K562 (cell line): Measurements from ENCODE around the gene DMP1. TPM values are rescaled to one million over a fixed set of nuclear protein-coding genes. Genes with fewer than 3 reads are reported as not detected.

Source experiments
- ATAC-seq: fragments of 200-7000 bp; cut with Tn5 transposase; 3 replicates; pipeline ENCODE4 v1.9.1; 2020; ENCODE audit warnings: moderate library complexity
- BruUV-seq: library from RNA; stranded (reverse); fragments of 400-500 nt; replicated peaks from 2 replicates; lab custom pipeline; 2021; lab: Mats Ljungman, UMichigan
- CTCF ChIA-PET: fragments of 300-600 bp; formaldehyde crosslinking; extraction: SDS; loops from one replicate; lab custom pipeline; 2021; ENCODE audit warnings: low intra/inter-chr PET ratio; lab: Yijun Ruan, JAX
- POLR2A ChIA-PET: fragments of 300-600, 350-650 bp; sonication (Branson Sonifier 250); formaldehyde crosslinking; extraction: SDS; loops from one replicate; lab custom pipeline; 2021; ENCODE audit warnings: antibody characterized with exemption, inconsistent platforms; lab: Yijun Ruan, JAX
- DNase-seq, 4 experiments: peaks; one replicate each; pipeline versions ENCODE4 v3.0.0 to v3.0.0-alpha.2; 2011 to 2018; ENCODE audit warnings: low spot score in 3 of 4, mixed read lengths in 3 of 4; ENCODE audit errors: extremely low read depth in 1 of 4
- FAIRE-seq: peaks from 2 replicates; lab custom pipeline; 2011; peaks lifted over from hg19 to GRCh38; lab: Jason Lieb, UNC
- H2AFZ ChIP-seq: 2 replicates; pipeline ENCODE4 v1.6.0; 2011; ENCODE audit warnings: low read depth, low read length, control low read depth, inconsistent platforms
- H3K27ac ChIP-seq: fragments of 200-600 bp; 3 replicates; pipeline ENCODE4 v1.8.0; 2011; ENCODE audit warnings: low read depth, mild to moderate bottlenecking, control low read depth, inconsistent platforms, low read length, moderate library complexity, mixed read lengths; ENCODE audit errors: extremely low read depth
- H3K27me3 ChIP-seq, 2 experiments: fragments of 300-600 bp in 1 of 2; 2 replicates in 1 of 2; 3 replicates in 1 of 2; pipeline versions ENCODE4 v1.6.0 to v1.8.0; 2011; ENCODE audit warnings: inconsistent platforms in 2 of 2, low read length in 2 of 2, mild to moderate bottlenecking in 1 of 2, mixed read lengths in 1 of 2, moderate library complexity in 1 of 2; ENCODE audit not compliant: control insufficient read depth in 2 of 2, insufficient read depth in 2 of 2
- H3K36me3 ChIP-seq: fragments of 300-600 bp; 3 replicates; pipeline ENCODE4 v1.8.0; 2011; ENCODE audit warnings: mild to moderate bottlenecking, low read length, inconsistent platforms; ENCODE audit not compliant: control insufficient read depth, insufficient read depth
- H3K4me1 ChIP-seq, 2 experiments: fragments of 200-600 bp in 1 of 2; replicated peaks in 1 of 2; 2 replicates in 1 of 2; 3 replicates in 1 of 2; pipeline versions ENCODE4 v1.5.1 to v1.8.0; 2011; ENCODE audit warnings: inconsistent platforms in 2 of 2, low read length in 2 of 2, mild to moderate bottlenecking in 1 of 2, mixed read lengths in 1 of 2, moderate library complexity in 1 of 2; ENCODE audit not compliant: control insufficient read depth in 2 of 2, insufficient read depth in 2 of 2
- H3K4me2 ChIP-seq: 2 replicates; pipeline ENCODE4 v1.6.1; 2011; ENCODE audit warnings: low read length, control low read depth, inconsistent platforms, mixed read lengths; ENCODE audit not compliant: insufficient read depth
- H3K4me3 ChIP-seq: fragments of 200-600 bp; sonication (generic), shearing (Covaris generic); 2 replicates; pipeline ENCODE4 v1.5.1; 2016; ENCODE audit warnings: control low read depth, inconsistent platforms
- H3K79me2 ChIP-seq: fragments of 200-600 bp; 3 replicates; pipeline ENCODE4 v1.8.0; 2011; ENCODE audit warnings: low read length, inconsistent platforms; ENCODE audit not compliant: control insufficient read depth, insufficient read depth
- H3K9ac ChIP-seq, 2 experiments: 2 replicates each; pipeline versions ENCODE4 v1.6.0 to v1.6.1; 2011; ENCODE audit warnings: low read depth in 2 of 2, low read length in 2 of 2, control low read depth in 1 of 2, inconsistent platforms in 1 of 2, mild to moderate bottlenecking in 1 of 2, mixed read lengths in 1 of 2; ENCODE audit not compliant: insufficient read depth in 1 of 2
- H3K9me1 ChIP-seq: one replicate; pipeline ENCODE4 v1.6.0; 2011; ENCODE audit warnings: inconsistent platforms, mild to moderate bottlenecking, low read length, moderate library complexity; ENCODE audit not compliant: control insufficient read depth, insufficient read depth
- H3K9me3 ChIP-seq: replicated peaks from 2 replicates; pipeline ENCODE4 v1.5.1; 2011; ENCODE audit warnings: low read depth, low read length, inconsistent platforms; ENCODE audit not compliant: control insufficient read depth, insufficient read depth
- H4K20me1 ChIP-seq: replicated peaks from 2 replicates; pipeline ENCODE4 v1.6.1; 2011; ENCODE audit warnings: low read length, inconsistent platforms, mixed read lengths; ENCODE audit not compliant: control insufficient read depth, insufficient read depth
- CC2D1A ChIP-seq: fragments of 450-650 bp; IDR thresholded peaks from 2 replicates; pipeline ENCODE4 v1.6.1; 2017; ENCODE audit warnings: mild to moderate bottlenecking
- ERF ChIP-seq: fragments of 450-650 bp; formaldehyde crosslinking; IDR thresholded peaks from 2 replicates; pipeline ENCODE4 v1.4.0; 2020; ENCODE audit warnings: mild to moderate bottlenecking, mixed read lengths
- HNRNPLL ChIP-seq: fragments of 200-400 bp; formaldehyde crosslinking; IDR thresholded peaks from 2 replicates; pipeline ENCODE4 v1.6.1; 2017; ENCODE audit warnings: low read length, low read depth, mild to moderate bottlenecking; ENCODE audit not compliant: poor library complexity, severe bottlenecking
- KDM1A ChIP-seq, 2 experiments: fragments of 450-650 bp; IDR thresholded peaks; 2 replicates each; pipeline ENCODE4 v1.6.1; 2016; ENCODE audit warnings: mild to moderate bottlenecking in 2 of 2
- KLF6 ChIP-seq: fragments of 250-450 bp; sonication (Bioruptor Pico); IDR thresholded peaks from 2 replicates; pipeline ENCODE4 v1.4.0; 2020; ENCODE audit warnings: mild to moderate bottlenecking, moderate library complexity, borderline replicate concordance
- LCOR ChIP-seq: sonication (generic); formaldehyde crosslinking; IDR thresholded peaks from 2 replicates; pipeline ENCODE4 v1.8.0; 2022; ENCODE audit warnings: mild to moderate bottlenecking, missing genetic modification reagents
- MAFF ChIP-seq: IDR thresholded peaks from 2 replicates; pipeline ENCODE4 v1.6.1; 2012; ENCODE audit warnings: low read length, improper control_type of control experiment
- MECOM ChIP-seq: fragments of 250-450 bp; sonication (Bioruptor Pico); IDR thresholded peaks from 2 replicates; pipeline ENCODE4 v1.8.0; 2022; ENCODE audit warnings: inconsistent platforms
- NCOA1 ChIP-seq: fragments of 450-650 bp; IDR thresholded peaks from 2 replicates; pipeline ENCODE4 v1.6.1; 2016; ENCODE audit warnings: low read depth
- NR1H2 ChIP-seq: sonication (generic); formaldehyde crosslinking; IDR thresholded peaks from 2 replicates; pipeline ENCODE4 v1.4.0; 2020; ENCODE audit warnings: mild to moderate bottlenecking, missing genetic modification reagents
- PHF8 ChIP-seq: fragments of 200-600 bp; sonication (generic); IDR thresholded peaks from 2 replicates; pipeline ENCODE4 v1.6.1; 2012; ENCODE audit warnings: mixed run types, mild to moderate bottlenecking, inconsistent platforms, low read length, moderate library complexity, borderline replicate concordance
- PTBP1 ChIP-seq: fragments of 200-400 bp; formaldehyde crosslinking; IDR thresholded peaks from 2 replicates; pipeline ENCODE4 v1.6.1; 2017; ENCODE audit warnings: low read depth, low read length
- PYGO2 ChIP-seq: fragments of 450-650 bp; IDR thresholded peaks from 2 replicates; pipeline ENCODE4 v1.6.1; 2016; ENCODE audit warnings: mild to moderate bottlenecking, missing genetic modification characterization, moderate library complexity, missing compliant biosample characterization
- RFX7 ChIP-seq: fragments of 250-450 bp; sonication (Bioruptor Pico); IDR thresholded peaks from 2 replicates; pipeline ENCODE4 v1.5.1; 2021; ENCODE audit warnings: mild to moderate bottlenecking
- SP1 ChIP-seq: sonication (generic); formaldehyde crosslinking; IDR thresholded peaks from 2 replicates; pipeline ENCODE4 v1.8.1; 2022; ENCODE audit warnings: mild to moderate bottlenecking, missing genetic modification reagents
- TCF7 ChIP-seq: sonication (generic); IDR thresholded peaks from 2 replicates; pipeline ENCODE4 v1.6.1; 2016; ENCODE audit warnings: antibody characterized with exemption, borderline replicate concordance
- USF1 ChIP-seq: sonication (generic); formaldehyde crosslinking; IDR thresholded peaks from 2 replicates; pipeline ENCODE4 v1.9.0; 2022; ENCODE audit warnings: mild to moderate bottlenecking, missing genetic modification reagents
- ZBTB26 ChIP-seq: fragments of 450-650 bp; formaldehyde crosslinking; IDR thresholded peaks from 2 replicates; pipeline ENCODE4 v1.4.0; 2022; ENCODE audit warnings: missing genetic modification characterization
- ZNF445 ChIP-seq: fragments of 250-450 bp; sonication (Bioruptor Pico); IDR thresholded peaks from 2 replicates; pipeline ENCODE4 v1.4.0; 2020; ENCODE audit warnings: low read depth, mild to moderate bottlenecking, moderate library complexity
- ZNF551 ChIP-seq: fragments of 250-450 bp; sonication (Bioruptor Pico); IDR thresholded peaks from 2 replicates; pipeline ENCODE4 v1.5.0; 2021; ENCODE audit warnings: mild to moderate bottlenecking, moderate library complexity
- WGBS: fragments of 100-300 bp; shearing (Covaris generic); methylation state at CpG from one replicate; pipeline ENCODE4 v1.1.6; 2016; ENCODE audit warnings: low coverage, mixed read lengths; ENCODE audit not compliant: insufficient coverage; ENCODE audit errors: missing lambda C conversion rate; 5-methylcytosine and 5-hydroxymethylcytosine counted together
- in situ Hi-C: fragments of 300-500 bp; cut with MboI; formaldehyde crosslinking; loops from 4 replicates; pipeline ENCODE4 v1.15.0; 2018; ENCODE audit warnings: inconsistent platforms, mixed read lengths
- intact Hi-C: fragments of 100-400 bp; cut with micrococcal nuclease; formaldehyde crosslinking; loops from 2 replicates; pipeline ENCODE4 v1.14.2; 2022
- polyA plus RNA-seq, 8 experiments: library from polyadenylated mRNA; depleted of rRNA in 4 of 8; stranded (reverse) in 5 of 8; unstranded in 3 of 8; fragments of >200 nt; fragmentation: Nextera tagmentation in 2 of 8; fragmentation: Illumina TruSeq in 1 of 8; extraction: Ambion mirVana in 2 of 8; extraction: Trizol in 1 of 8; gene quantifications; 2 replicates each; pipeline versions ENCODE4 v1.2.1 to v1.2.3, GENCODE V29; 2011 to 2014; ENCODE audit warnings: inconsistent platforms in 1 of 8, missing spikeins in 1 of 8
- total RNA-seq, 7 experiments: library from RNA; depleted of rRNA in 6 of 7; stranded (reverse); fragments of >200 nt in 6 of 7; fragmentation: Illumina TruSeq in 2 of 7; extraction: Trizol in 2 of 7; gene quantifications; 2 replicates each; pipeline versions ENCODE4 v1.2.1 to v1.2.3, GENCODE V29; 2011 to 2021; ENCODE audit warnings: low replicate concordance in 1 of 7

DMP1 gene
- total and polyA plus RNA-seq, 9 of the 15 experiments (the other 6 are each of a cell fraction or from before 2014, with no cell fraction given), result not detected

- Histone ChIP-seq H3K4me3 (no peak overlapping the region), H3K79me2 (no peaks in the 10 kb centered on the region), H3K27ac (no peak overlapping the region), H4K20me1 (no peaks in the 10 kb centered on the region), H3K36me3 (no peaks in the 10 kb centered on the region), H3K27me3 (peaks cover 0 to 12% of the 10 kb centered on the region in 2 experiments; a peak in 2 of 5 replicates), H3K9ac (no peak overlapping the region), H2AFZ (no peak overlapping the region), H3K9me3 (no peaks in the 10 kb centered on the region), H3K9me1 (no peaks in the 10 kb centered on the region), H3K4me2 (no peak overlapping the region), H3K4me1 (no peaks in the 10 kb centered on the region)
- no peak for ATAC-seq
- no peak for DNase-seq
- intact Hi-C loops, result no loop called here
- BruUV-seq, result no TSS peak
- no peak for FAIRE-seq
- ChIA-PET CTCF (no interaction called here), POLR2A (interaction anchor here (0.9 kb wide), 1 partner anchor 176 kb away, joined by 5 read pairs; no protein-coding TSS in a partner anchor)
- in situ Hi-C loops, result no loop called here
- 0% methylated on average over 9 of the region's 9 CpGs for WGBS
- TF ChIP-seq ZNF445 (CRISPR knock-in tag) (no peak), HNRNPLL (no peak), SP1 (CRISPR knock-in tag) (no peak), CC2D1A (no peak), MAFF (no peak), MECOM (no peak), LCOR (no peak), USF1 (CRISPR knock-in tag) (no peak), ZNF551 (no peak), TCF7 (no peak), KLF6 (CRISPR knock-in tag) (no peak), RFX7 (no peak), ZBTB26 (CRISPR knock-in tag) (no peak), PHF8 (no peak), PYGO2 (tag) (no peak), KDM1A (IDR thresholded peaks at IDR 0.05) (no peak), NR1H2 (CRISPR knock-in tag) (no peak), NCOA1 (no peak), PTBP1 (no peak), ERF (CRISPR knock-in tag) (no peak)
Measured at GRCh38 chr4:87662871-87663270, 12.8 kb downstream of the DMP1 start.
